K562 (cell line): ENCODE data around the gene SCN8A. TPM values are rescaled to one million over a fixed set of nuclear protein-coding genes. Genes with fewer than 3 reads are reported as not detected.

Experiments used
- ATAC-seq: fragments of 200-7000 bp; cut with Tn5 transposase; 3 replicates; pipeline ENCODE4 v1.9.1; 2020; ENCODE audit warnings: moderate library complexity
- BruUV-seq: library from RNA; stranded (reverse); fragments of 400-500 nt; replicated peaks from 2 replicates; lab custom pipeline; 2021; lab: Mats Ljungman, UMichigan
- CTCF ChIA-PET: fragments of 300-600 bp; formaldehyde crosslinking; extraction: SDS; loops from one replicate; lab custom pipeline; 2021; ENCODE audit warnings: low intra/inter-chr PET ratio; lab: Yijun Ruan, JAX
- POLR2A ChIA-PET: fragments of 300-600, 350-650 bp; sonication (Branson Sonifier 250); formaldehyde crosslinking; extraction: SDS; loops from one replicate; lab custom pipeline; 2021; ENCODE audit warnings: antibody characterized with exemption, inconsistent platforms; lab: Yijun Ruan, JAX
- DNase-seq, 4 experiments: peaks; one replicate each; pipeline versions ENCODE4 v3.0.0 to v3.0.0-alpha.2; 2011 to 2018; ENCODE audit warnings: low spot score in 3 of 4, mixed read lengths in 3 of 4; ENCODE audit errors: extremely low read depth in 1 of 4
- FAIRE-seq: peaks from 2 replicates; lab custom pipeline; 2011; peaks lifted over from hg19 to GRCh38; lab: Jason Lieb, UNC
- H2AFZ ChIP-seq: 2 replicates; pipeline ENCODE4 v1.6.0; 2011; ENCODE audit warnings: low read depth, low read length, control low read depth, inconsistent platforms
- H3K27ac ChIP-seq: fragments of 200-600 bp; 3 replicates; pipeline ENCODE4 v1.8.0; 2011; ENCODE audit warnings: low read depth, mild to moderate bottlenecking, control low read depth, inconsistent platforms, low read length, moderate library complexity, mixed read lengths; ENCODE audit errors: extremely low read depth
- H3K27me3 ChIP-seq, 2 experiments: fragments of 300-600 bp in 1 of 2; 2 replicates in 1 of 2; 3 replicates in 1 of 2; pipeline versions ENCODE4 v1.6.0 to v1.8.0; 2011; ENCODE audit warnings: inconsistent platforms in 2 of 2, low read length in 2 of 2, mild to moderate bottlenecking in 1 of 2, mixed read lengths in 1 of 2, moderate library complexity in 1 of 2; ENCODE audit not compliant: control insufficient read depth in 2 of 2, insufficient read depth in 2 of 2
- H3K36me3 ChIP-seq: fragments of 300-600 bp; 3 replicates; pipeline ENCODE4 v1.8.0; 2011; ENCODE audit warnings: mild to moderate bottlenecking, low read length, inconsistent platforms; ENCODE audit not compliant: control insufficient read depth, insufficient read depth
- H3K4me1 ChIP-seq, 2 experiments: fragments of 200-600 bp in 1 of 2; replicated peaks in 1 of 2; 2 replicates in 1 of 2; 3 replicates in 1 of 2; pipeline versions ENCODE4 v1.5.1 to v1.8.0; 2011; ENCODE audit warnings: inconsistent platforms in 2 of 2, low read length in 2 of 2, mild to moderate bottlenecking in 1 of 2, mixed read lengths in 1 of 2, moderate library complexity in 1 of 2; ENCODE audit not compliant: control insufficient read depth in 2 of 2, insufficient read depth in 2 of 2
- H3K4me2 ChIP-seq: 2 replicates; pipeline ENCODE4 v1.6.1; 2011; ENCODE audit warnings: low read length, control low read depth, inconsistent platforms, mixed read lengths; ENCODE audit not compliant: insufficient read depth
- H3K4me3 ChIP-seq: fragments of 200-600 bp; sonication (generic), shearing (Covaris generic); 2 replicates; pipeline ENCODE4 v1.5.1; 2016; ENCODE audit warnings: control low read depth, inconsistent platforms
- H3K79me2 ChIP-seq: fragments of 200-600 bp; 3 replicates; pipeline ENCODE4 v1.8.0; 2011; ENCODE audit warnings: low read length, inconsistent platforms; ENCODE audit not compliant: control insufficient read depth, insufficient read depth
- H3K9ac ChIP-seq, 2 experiments: 2 replicates each; pipeline versions ENCODE4 v1.6.0 to v1.6.1; 2011; ENCODE audit warnings: low read depth in 2 of 2, low read length in 2 of 2, control low read depth in 1 of 2, inconsistent platforms in 1 of 2, mild to moderate bottlenecking in 1 of 2, mixed read lengths in 1 of 2; ENCODE audit not compliant: insufficient read depth in 1 of 2
- H3K9me1 ChIP-seq: one replicate; pipeline ENCODE4 v1.6.0; 2011; ENCODE audit warnings: inconsistent platforms, mild to moderate bottlenecking, low read length, moderate library complexity; ENCODE audit not compliant: control insufficient read depth, insufficient read depth
- H3K9me3 ChIP-seq: replicated peaks from 2 replicates; pipeline ENCODE4 v1.5.1; 2011; ENCODE audit warnings: low read depth, low read length, inconsistent platforms; ENCODE audit not compliant: control insufficient read depth, insufficient read depth
- H4K20me1 ChIP-seq: replicated peaks from 2 replicates; pipeline ENCODE4 v1.6.1; 2011; ENCODE audit warnings: low read length, inconsistent platforms, mixed read lengths; ENCODE audit not compliant: control insufficient read depth, insufficient read depth
- EHMT2 ChIP-seq: fragments of 450-650 bp; IDR thresholded peaks from 2 replicates; pipeline ENCODE4 v1.6.1; 2018; ENCODE audit warnings: antibody characterized with exemption
- ERF ChIP-seq: fragments of 450-650 bp; formaldehyde crosslinking; IDR thresholded peaks from 2 replicates; pipeline ENCODE4 v1.4.0; 2020; ENCODE audit warnings: mild to moderate bottlenecking, mixed read lengths
- FOXP1 ChIP-seq: sonication (generic); formaldehyde crosslinking; IDR thresholded peaks from 2 replicates; pipeline ENCODE4 v1.8.0; 2022; ENCODE audit warnings: mild to moderate bottlenecking, missing genetic modification reagents
- KLF10 ChIP-seq: fragments of 250-450 bp; sonication (Bioruptor Pico); IDR thresholded peaks from 2 replicates; pipeline ENCODE4 v1.6.1; 2021; ENCODE audit warnings: matching md5 sums
- MCM3 ChIP-seq: fragments of 450-650 bp; IDR thresholded peaks from 2 replicates; pipeline ENCODE4 v1.6.1; 2016
- MIER1 ChIP-seq: fragments of 450-650 bp; IDR thresholded peaks from 2 replicates; pipeline ENCODE4 v1.6.1; 2016; ENCODE audit warnings: antibody characterized with exemption, mild to moderate bottlenecking, low read depth
- MYC ChIP-seq, 2 experiments: fragments of 250-450 bp in 1 of 2; sonication (Bioruptor Pico) in 1 of 2; IDR thresholded peaks; 2 replicates each; pipeline versions ENCODE4 v1.5.1 to v1.6.1; 2012 to 2021; ENCODE audit warnings: low read depth in 2 of 2, borderline replicate concordance in 1 of 2, improper control_type of control experiment in 1 of 2, low read length in 1 of 2, mild to moderate bottlenecking in 1 of 2, moderate library complexity in 1 of 2
- NCOA6 ChIP-seq: fragments of 450-650 bp; IDR thresholded peaks from 2 replicates; pipeline ENCODE4 v1.6.1; 2017; ENCODE audit warnings: mild to moderate bottlenecking
- PHF20 ChIP-seq: fragments of 450-650 bp; IDR thresholded peaks from 2 replicates; pipeline ENCODE4 v1.6.1; 2018; ENCODE audit not compliant: partially characterized antibody
- U2AF2 ChIP-seq: fragments of 200-400 bp; formaldehyde crosslinking; optimal IDR thresholded peaks from 2 replicates; pipeline ENCODE3; 2017; ENCODE audit warnings: low read depth, mild to moderate bottlenecking, low read length
- ZFX ChIP-seq: sonication (generic); formaldehyde crosslinking; IDR thresholded peaks from 2 replicates; pipeline ENCODE4 v1.8.0; 2022; ENCODE audit warnings: mild to moderate bottlenecking, missing genetic modification reagents, moderate library complexity
- ZNF695 ChIP-seq: fragments of 450-650 bp; formaldehyde crosslinking; IDR thresholded peaks from 2 replicates; pipeline ENCODE4 v1.4.0; 2020; ENCODE audit warnings: mild to moderate bottlenecking, moderate library complexity
- WGBS: fragments of 100-300 bp; shearing (Covaris generic); methylation state at CpG from one replicate; pipeline ENCODE4 v1.1.6; 2016; ENCODE audit warnings: low coverage, mixed read lengths; ENCODE audit not compliant: insufficient coverage; ENCODE audit errors: missing lambda C conversion rate; 5-methylcytosine and 5-hydroxymethylcytosine counted together
- in situ Hi-C: fragments of 300-500 bp; cut with MboI; formaldehyde crosslinking; loops from 4 replicates; pipeline ENCODE4 v1.15.0; 2018; ENCODE audit warnings: inconsistent platforms, mixed read lengths
- intact Hi-C: fragments of 100-400 bp; cut with micrococcal nuclease; formaldehyde crosslinking; loops from 2 replicates; pipeline ENCODE4 v1.14.2; 2022
- polyA plus RNA-seq, 8 experiments: library from polyadenylated mRNA; depleted of rRNA in 4 of 8; stranded (reverse) in 5 of 8; unstranded in 3 of 8; fragments of >200 nt; fragmentation: Nextera tagmentation in 2 of 8; fragmentation: Illumina TruSeq in 1 of 8; extraction: Ambion mirVana in 2 of 8; extraction: Trizol in 1 of 8; gene quantifications; 2 replicates each; pipeline versions ENCODE4 v1.2.1 to v1.2.3, GENCODE V29; 2011 to 2014; ENCODE audit warnings: inconsistent platforms in 1 of 8, missing spikeins in 1 of 8
- total RNA-seq, 7 experiments: library from RNA; depleted of rRNA in 6 of 7; stranded (reverse); fragments of >200 nt in 6 of 7; fragmentation: Illumina TruSeq in 2 of 7; extraction: Trizol in 2 of 7; gene quantifications; 2 replicates each; pipeline versions ENCODE4 v1.2.1 to v1.2.3, GENCODE V29; 2011 to 2021; ENCODE audit warnings: low replicate concordance in 1 of 7
- TF ChIP-seq, protein P1 (sequence below): fragments of 450-650 bp; IDR thresholded peaks from 2 replicates; pipeline ENCODE4 v1.6.1; 2018; ENCODE audit warnings: mild to moderate bottlenecking, low read depth; ENCODE audit not compliant: partially characterized antibody
- TF ChIP-seq, protein P2 (sequence below), 2 experiments: fragments of 450-650 bp; formaldehyde crosslinking in 1 of 2; IDR thresholded peaks; 2 replicates each; pipeline versions ENCODE4 v1.4.0 to v1.6.1; 2014 to 2020; ENCODE audit warnings: mild to moderate bottlenecking in 2 of 2, borderline replicate concordance in 1 of 2, low read depth in 1 of 2

Gene SCN8A
- total and polyA plus RNA-seq, 9 of the 15 experiments (the other 6 are each of a cell fraction or from before 2014, with no cell fraction given) = 0.03 to 0.29 (median 0.15) TPM; not detected in 1

GRCh38 chr12:51740536-51740935 lies 149.5 kb downstream of the SCN8A start:
- DNase-seq (no peak), FAIRE-seq (no peak), ATAC-seq (no peak)
- Histone ChIP-seq H3K27ac (no peak overlapping the region), H3K9ac (no peak overlapping the region), H2AFZ (no peak overlapping the region), H3K79me2 (no peaks in the 10 kb centered on the region), H3K36me3 (no peaks in the 10 kb centered on the region), H3K27me3 (peaks cover 0 to 9% of the 10 kb centered on the region in 2 experiments; a peak in 1 of 5 replicates), H3K9me1 (no peaks in the 10 kb centered on the region), H4K20me1 (no peaks in the 10 kb centered on the region), H3K9me3 (no peaks in the 10 kb centered on the region), H3K4me2 (no peak overlapping the region), H3K4me1 (no peaks in the 10 kb centered on the region), H3K4me3 (no peak overlapping the region)
- intact Hi-C loops = no loop called here
- in situ Hi-C loops = no loop called here
- WGBS = 0% methylated on average over 2 of the region's 2 CpGs
- no TSS peak for BruUV-seq
- ChIA-PET CTCF (no interaction called here), POLR2A (interaction anchor here (0.5 to 1.4 kb wide), 2 partner anchors 8 to 390 kb away, joined by 3 to 5 read pairs; no protein-coding TSS in a partner anchor)
- TF ChIP-seq MYC (IDR thresholded peaks at IDR 0.05; ENCODE audit: low read depth, low read length) (no peak), MYC (CRISPR knock-in tag; IDR thresholded peaks at IDR 0.05; ENCODE audit: borderline replicate concordance, low read depth) (no peak), ERF (CRISPR knock-in tag) (no peak), ZNF695 (no peak), PHF20 (no peak), MCM3 (no peak), KLF10 (CRISPR knock-in tag) (no peak), U2AF2 (no peak), FOXP1 (CRISPR knock-in tag) (no peak), EHMT2 (peak; percentile 89), MIER1 (peak; percentile 73; the same call in 1 of the 2 replicates), ZFX (CRISPR knock-in tag) (no peak), NCOA6 (no peak)
- TF ChIP-seq, protein P1, sequence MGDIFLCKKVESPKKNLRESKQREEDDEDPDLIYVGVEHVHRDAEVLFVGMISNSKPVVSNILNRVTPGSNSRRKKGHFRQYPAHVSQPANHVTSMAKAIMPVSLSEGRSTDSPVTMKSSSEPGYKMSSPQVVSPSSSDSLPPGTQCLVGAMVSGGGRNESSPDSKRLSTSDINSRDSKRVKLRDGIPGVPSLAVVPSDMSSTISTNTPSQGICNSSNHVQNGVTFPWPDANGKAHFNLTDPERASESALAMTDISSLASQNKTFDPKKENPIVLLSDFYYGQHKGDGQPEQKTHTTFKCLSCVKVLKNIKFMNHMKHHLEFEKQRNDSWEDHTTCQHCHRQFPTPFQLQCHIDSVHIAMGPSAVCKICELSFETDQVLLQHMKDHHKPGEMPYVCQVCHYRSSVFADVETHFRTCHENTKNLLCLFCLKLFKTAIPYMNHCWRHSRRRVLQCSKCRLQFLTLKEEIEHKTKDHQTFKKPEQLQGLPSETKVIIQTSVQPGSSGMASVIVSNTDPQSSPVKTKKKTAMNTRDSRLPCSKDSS = no peak
- TF ChIP-seq, protein P2, sequence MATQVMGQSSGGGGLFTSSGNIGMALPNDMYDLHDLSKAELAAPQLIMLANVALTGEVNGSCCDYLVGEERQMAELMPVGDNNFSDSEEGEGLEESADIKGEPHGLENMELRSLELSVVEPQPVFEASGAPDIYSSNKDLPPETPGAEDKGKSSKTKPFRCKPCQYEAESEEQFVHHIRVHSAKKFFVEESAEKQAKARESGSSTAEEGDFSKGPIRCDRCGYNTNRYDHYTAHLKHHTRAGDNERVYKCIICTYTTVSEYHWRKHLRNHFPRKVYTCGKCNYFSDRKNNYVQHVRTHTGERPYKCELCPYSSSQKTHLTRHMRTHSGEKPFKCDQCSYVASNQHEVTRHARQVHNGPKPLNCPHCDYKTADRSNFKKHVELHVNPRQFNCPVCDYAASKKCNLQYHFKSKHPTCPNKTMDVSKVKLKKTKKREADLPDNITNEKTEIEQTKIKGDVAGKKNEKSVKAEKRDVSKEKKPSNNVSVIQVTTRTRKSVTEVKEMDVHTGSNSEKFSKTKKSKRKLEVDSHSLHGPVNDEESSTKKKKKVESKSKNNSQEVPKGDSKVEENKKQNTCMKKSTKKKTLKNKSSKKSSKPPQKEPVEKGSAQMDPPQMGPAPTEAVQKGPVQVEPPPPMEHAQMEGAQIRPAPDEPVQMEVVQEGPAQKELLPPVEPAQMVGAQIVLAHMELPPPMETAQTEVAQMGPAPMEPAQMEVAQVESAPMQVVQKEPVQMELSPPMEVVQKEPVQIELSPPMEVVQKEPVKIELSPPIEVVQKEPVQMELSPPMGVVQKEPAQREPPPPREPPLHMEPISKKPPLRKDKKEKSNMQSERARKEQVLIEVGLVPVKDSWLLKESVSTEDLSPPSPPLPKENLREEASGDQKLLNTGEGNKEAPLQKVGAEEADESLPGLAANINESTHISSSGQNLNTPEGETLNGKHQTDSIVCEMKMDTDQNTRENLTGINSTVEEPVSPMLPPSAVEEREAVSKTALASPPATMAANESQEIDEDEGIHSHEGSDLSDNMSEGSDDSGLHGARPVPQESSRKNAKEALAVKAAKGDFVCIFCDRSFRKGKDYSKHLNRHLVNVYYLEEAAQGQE (IDR thresholded peaks at IDR 0.05; ENCODE audit: borderline replicate concordance) = peak; percentile 93
- TF ChIP-seq, protein P2 (CRISPR knock-in tag; IDR thresholded peaks at IDR 0.05; ENCODE audit: low read depth) = no peak
